GM10248 (cell line): Measurements from ENCODE around the gene PBX1.

Source experiments
- CTCF ChIA-PET: fragments of 300-600 bp; sonication (Branson Sonifier 250); formaldehyde crosslinking; extraction: SDS; loops from one replicate; lab custom pipeline; 2021; ENCODE audit warnings: antibody characterized with exemption; lab: Yijun Ruan, JAX
- POLR2A ChIA-PET: fragments of 350-650 bp; sonication (Branson Sonifier 250); formaldehyde crosslinking; extraction: SDS; loops from one replicate; lab custom pipeline; 2020; ENCODE audit warnings: antibody characterized with exemption; lab: Yijun Ruan, JAX
- DNase-seq: peaks from one replicate; pipeline ENCODE4 v3.0.0; 2012; ENCODE audit errors: extremely low spot score
- CTCF ChIP-seq: IDR thresholded peaks from 2 replicates; pipeline ENCODE4 v1.5.1; 2012; ENCODE audit warnings: mild to moderate bottlenecking, low read depth; ENCODE audit errors: extremely low read depth, missing control alignments, control extremely low read depth

The PBX1 gene

GRCh38 chr1:164836614-164837018 is 277.6 kb downstream of the PBX1 start:
- no peak for TF ChIP-seq CTCF
- POLR2A ChIA-PET, result no interaction called here
- DNase-seq, result no peak
- CTCF ChIA-PET, result interaction anchor here (1.6 kb wide), 1 partner anchor 49 kb away, joined by 3 read pairs; no protein-coding TSS in a partner anchor

- ChIA-PET POLR2A (no interaction called here), CTCF (interaction anchor here (1.7 kb wide), 1 partner anchor 51 kb away, joined by 4 read pairs; no protein-coding TSS in a partner anchor)
- no peak for DNase-seq
- no peak for TF ChIP-seq CTCF
Measured at GRCh38 chr1:164838786-164839185, 279.8 kb downstream of the PBX1 start.

DNA sequence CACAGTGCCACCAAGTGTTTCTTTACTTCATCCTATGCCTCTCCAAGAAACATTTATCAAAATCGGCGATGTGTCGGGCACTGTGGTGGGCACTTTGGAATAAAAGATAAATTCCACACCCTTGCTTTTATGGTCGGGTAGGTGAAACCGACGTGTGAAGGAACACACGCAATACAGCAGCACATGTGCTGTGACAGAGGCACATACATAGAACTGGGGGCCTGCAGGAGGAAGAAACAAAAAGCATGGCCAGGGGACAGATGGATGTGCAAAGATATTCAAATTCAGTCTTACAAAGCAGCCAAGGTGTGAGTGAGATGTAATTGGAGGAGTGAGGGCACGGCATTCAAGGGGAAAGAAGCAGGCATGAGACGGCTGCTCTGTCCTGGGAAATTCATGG is 282.0 kb downstream of the PBX1 start:
- ChIA-PET CTCF (no interaction called here), POLR2A (no interaction called here)
- TF ChIP-seq CTCF, result no peak

GRCh38 chr1:164841702-164842465 is 282.9 kb downstream of the PBX1 start:
- ChIA-PET CTCF (no interaction called here), POLR2A (no interaction called here)
- no peak for TF ChIP-seq CTCF
- DNase-seq, result no peak

More for the DNA sequence above, 282.0 kb downstream of the PBX1 start:
- no peak for DNase-seq

GRCh38 chr1:164842870-164843269 is 283.9 kb downstream of the PBX1 start:
- no peak for DNase-seq
- ChIA-PET CTCF (no interaction called here), POLR2A (no interaction called here)
- no peak for TF ChIP-seq CTCF

GRCh38 chr1:164843743-164844500 is 284.9 kb downstream of the PBX1 start:
- no peak for DNase-seq
- CTCF ChIA-PET, result no interaction called here
- POLR2A ChIA-PET, result no interaction called here
- TF ChIP-seq CTCF, result no peak
